ENCODE results near the gene TTLL11.
A peak's percentile ranks its signal among the peaks of the same experiment; 100 is the strongest.

The TTLL11 gene

GRCh38 chr9:121995997-121996396, 97.1 kb downstream of the TTLL11 start:
- in situ Hi-C loops (cut with MboI; ENCODE audit: low pct_unique_long_range_greater_than_20kb, low sequenced_read_pairs, unreplicated experiment): loop anchor here (25.0 kb wide), 2 partner anchors 309 to 459 kb away; no protein-coding TSS in a partner anchor
- DNase-seq (ENCODE audit: low spot score): no peak
- no peak for TF ChIP-seq CTCF (IDR thresholded peaks at IDR 0.05; ENCODE audit: extremely low read depth, insufficient read depth, missing control alignments)

GRCh38 chr9:121992571-121993212, 100.4 kb downstream of the TTLL11 start:
- in situ Hi-C loops (cut with MboI; ENCODE audit: low pct_unique_long_range_greater_than_20kb, low sequenced_read_pairs, unreplicated experiment): loop anchor here (25.0 kb wide), 2 partner anchors 305 to 455 kb away; no protein-coding TSS in a partner anchor
- DNase-seq (ENCODE audit: low spot score): peak; percentile 68
- TF ChIP-seq CTCF (IDR thresholded peaks at IDR 0.05; ENCODE audit: extremely low read depth, insufficient read depth, missing control alignments): peak; percentile 56

- no peak for TF ChIP-seq CTCF (IDR thresholded peaks at IDR 0.05; ENCODE audit: extremely low read depth, insufficient read depth, missing control alignments)
- no peak for DNase-seq (ENCODE audit: low spot score)
- in situ Hi-C loops (cut with MboI; ENCODE audit: low pct_unique_long_range_greater_than_20kb, low sequenced_read_pairs, unreplicated experiment): loop anchor here (25.0 kb wide), 2 partner anchors 304 to 454 kb away; no protein-coding TSS in a partner anchor
Measured at GRCh38 chr9:121991307-121991661, 101.8 kb downstream of the TTLL11 start.

GRCh38 chr9:121990600-121991306, 102.4 kb downstream of the TTLL11 start:
- no peak for TF ChIP-seq CTCF (IDR thresholded peaks at IDR 0.05; ENCODE audit: extremely low read depth, insufficient read depth, missing control alignments)
- DNase-seq (ENCODE audit: low spot score): no peak
- in situ Hi-C loops (cut with MboI; ENCODE audit: low pct_unique_long_range_greater_than_20kb, low sequenced_read_pairs, unreplicated experiment): loop anchor here (25.0 kb wide), 2 partner anchors 303 to 453 kb away; no protein-coding TSS in a partner anchor

- in situ Hi-C loops (cut with MboI; ENCODE audit: low pct_unique_long_range_greater_than_20kb, low sequenced_read_pairs, unreplicated experiment): loop anchor here (25.0 kb wide), 2 partner anchors 302 to 452 kb away; no protein-coding TSS in a partner anchor
- no peak for TF ChIP-seq CTCF (IDR thresholded peaks at IDR 0.05; ENCODE audit: extremely low read depth, insufficient read depth, missing control alignments)
- DNase-seq (ENCODE audit: low spot score): no peak
Measured at GRCh38 chr9:121989010-121989409, 104.1 kb downstream of the TTLL11 start.

GRCh38 chr9:121987314-121987713, 105.8 kb downstream of the TTLL11 start:
- no peak for TF ChIP-seq CTCF (IDR thresholded peaks at IDR 0.05; ENCODE audit: extremely low read depth, insufficient read depth, missing control alignments)
- no peak for DNase-seq (ENCODE audit: low spot score)
- in situ Hi-C loops (cut with MboI; ENCODE audit: low pct_unique_long_range_greater_than_20kb, low sequenced_read_pairs, unreplicated experiment): loop anchor here (25.0 kb wide), 2 partner anchors 300 to 450 kb away; no protein-coding TSS in a partner anchor

Measured in GM13977 (cell line).